Gastroesophageal sphincter (tissue), 4 donors: ENCODE results near the gene ST6GALNAC3. TPM values are rescaled to one million over a fixed set of nuclear protein-coding genes. Genes with fewer than 3 reads are reported as not detected.
"Not testable (repeated sequence)": the region's sequence is repeated elsewhere in the genome, so short reads cannot be mapped to it uniquely, and the experiment has no call there.

ENCODE experiments used
- ATAC-seq: fragments of 150-250 bp; one replicate; pipeline ENCODE4 v1.9.1; 2016; ENCODE audit warnings: mild to moderate bottlenecking, moderate library complexity
- H3K27ac ChIP-seq, 4 donors: fragments of 200-600 bp; sonication (generic) in 3 of 4; 1 replicate in 3 of 4; 2 replicates in 1 of 4; pipeline ENCODE4 v1.5.1; 2016 to 2019
- H3K27me3 ChIP-seq: fragments of 200-600 bp; sonication (generic); one replicate; pipeline ENCODE4 v1.5.1; 2019
- H3K36me3 ChIP-seq, 2 donors: fragments of 200-600 bp; sonication (generic); one replicate each; pipeline ENCODE4 v1.5.1; 2019; ENCODE audit warnings: control low read depth in 1 of 2
- H3K4me1 ChIP-seq, 3 donors: fragments of 200-600 bp; sonication (generic); 1 replicate in 2 of 3; 2 replicates in 1 of 3; pipeline ENCODE4 v1.5.1; 2016 to 2019; ENCODE audit warnings: control low read depth in 2 of 3
- H3K4me3 ChIP-seq, 2 donors: fragments of 200-600 bp; sonication (generic); one replicate each; pipeline ENCODE4 v1.5.1; 2019; ENCODE audit warnings: mild to moderate bottlenecking in 1 of 2, moderate library complexity in 1 of 2
- H3K9me3 ChIP-seq, 3 donors: fragments of 200-600 bp; sonication (generic); one replicate each; pipeline ENCODE4 v1.5.1; 2017 to 2019; ENCODE audit warnings: control low read depth in 2 of 3
- CTCF ChIP-seq, 4 experiments: fragments of 200-600 bp in 2 of 4; fragments of 450-650 bp in 2 of 4; sonication (generic) in 1 of 4; IDR thresholded peaks; one replicate each; pipeline ENCODE4 v1.5.1; 2017 to 2019; ENCODE audit warnings: antibody characterized with exemption in 4 of 4, mild to moderate bottlenecking in 2 of 4, moderate library complexity in 2 of 4
- EP300 ChIP-seq: sonication (generic); formaldehyde crosslinking; IDR thresholded peaks from one replicate; pipeline ENCODE4 v1.6.1; 2017; ENCODE audit warnings: antibody characterized with exemption, mild to moderate bottlenecking
- POLR2A ChIP-seq, 2 donors: fragments of 450-650 bp; IDR thresholded peaks; one replicate each; pipeline ENCODE4 v1.6.1; 2017; ENCODE audit warnings: antibody characterized with exemption in 2 of 2, mild to moderate bottlenecking in 2 of 2, moderate library complexity in 1 of 2
- POLR2AphosphoS5 ChIP-seq: sonication (generic); formaldehyde crosslinking; IDR thresholded peaks from one replicate; pipeline ENCODE4 v1.6.1; 2017; ENCODE audit warnings: antibody characterized with exemption
- WGBS, 2 donors: methylation state at CpG; one replicate each; pipeline ENCODE4 v1.1.5; 2018; ENCODE audit warnings: low coverage in 1 of 2; 5-methylcytosine and 5-hydroxymethylcytosine counted together
- total RNA-seq, 4 donors: library from RNA; depleted of rRNA; stranded (reverse); fragments of >200 nt; gene quantifications; one replicate each; pipeline ENCODE4 v1.1.0, GENCODE V29; 2016

ST6GALNAC3 gene
- total RNA-seq, 4 donors from 2014 or later: 2.8 to 10.6 (median 3.3) TPM

DNA sequence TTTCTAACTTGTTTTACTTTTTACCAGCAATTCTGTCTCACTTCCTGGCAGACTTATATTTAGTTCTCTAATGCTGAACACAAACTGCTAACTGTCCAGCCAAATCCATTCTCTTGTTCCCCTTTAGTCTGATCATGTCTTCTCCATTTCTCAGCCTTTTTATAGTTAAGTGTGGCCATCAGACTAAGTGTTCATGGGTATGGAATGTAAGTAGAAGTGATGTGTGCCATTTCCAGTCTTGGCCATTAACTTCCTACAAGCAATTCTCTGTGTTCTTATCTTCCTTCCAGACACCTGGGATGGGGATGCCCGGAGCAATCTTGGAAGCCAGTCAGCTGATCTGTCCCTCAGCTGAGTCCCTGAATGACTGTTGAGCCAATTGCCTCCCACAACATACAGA is 165.8 kb downstream of the ST6GALNAC3 start:
- Histone ChIP-seq H3K9me3 (peaks cover 0 to 24% (median 0%) of the 10 kb centered on the region in 3 donors), H3K36me3 (no peaks in the 10 kb centered on the region), H3K27me3 (no peaks in the 10 kb centered on the region), H3K4me1 (no peaks in the 10 kb centered on the region), H3K4me3 (no peak overlapping the region), H3K27ac (no peak overlapping the region)
- TF ChIP-seq CTCF (IDR thresholded peaks at IDR 0.05) (no peak), POLR2AphosphoS5 (no peak), POLR2A (IDR thresholded peaks at IDR 0.05) (no peak), EP300 (no peak)
- no peak for ATAC-seq
- WGBS, 2 donors: 14% methylated on average over 1 of the region's 1 CpG; no CpG with 5 or more reads in 1 of the 2 donors

- H3K4me1 ChIP-seq, H3K27me3 ChIP-seq, H3K36me3 ChIP-seq, H3K4me3 ChIP-seq, H3K27ac ChIP-seq, ATAC-seq: not testable (repeated sequence)
- 67% methylated on average over 1 of the region's 1 CpG; no CpG with 5 or more reads in 1 of the 2 donors for WGBS, 2 donors
- peaks cover 0 to 26% (median 0%) of the 10 kb centered on the region in 3 donors for H3K9me3 ChIP-seq
These were observed 168.0 kb downstream of the ST6GALNAC3 start for GRCh38 chr1:76242587-76242986.

DNA sequence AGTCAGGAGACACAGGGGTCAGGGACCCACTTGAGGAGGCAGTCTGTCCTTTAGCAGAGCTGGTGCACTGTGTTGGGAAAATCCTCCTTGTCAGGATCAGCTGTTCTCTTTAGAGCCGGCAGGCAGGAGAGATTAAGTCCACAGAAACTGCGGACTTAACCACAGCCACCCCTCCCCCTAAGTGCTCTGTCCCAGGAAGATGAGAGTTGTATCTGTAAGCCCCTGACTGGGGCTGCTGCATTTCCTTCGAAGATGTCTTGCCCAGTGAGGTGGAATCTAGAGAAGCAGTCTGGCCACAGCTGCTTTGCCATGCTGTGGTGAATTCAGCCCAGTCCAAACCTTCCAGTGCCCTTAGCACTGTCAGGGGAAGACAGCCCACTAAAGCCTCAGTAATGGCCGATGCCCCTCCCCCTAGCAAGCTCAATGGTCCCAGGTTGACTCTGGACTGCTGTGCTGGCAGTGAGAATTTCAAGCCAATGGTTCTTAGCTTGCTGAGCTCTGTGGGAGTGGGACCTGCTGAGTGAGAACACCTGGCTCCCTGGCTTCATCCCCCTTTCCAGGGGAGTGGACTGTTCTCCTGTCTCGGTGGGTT is 172.8 kb downstream of the ST6GALNAC3 start:
- no CpG with 5 or more reads among the region's 5 CpGs for WGBS, 2 donors
- Histone ChIP-seq H3K36me3 (no peaks in the 10 kb centered on the region), H3K9me3 (peaks cover 0 to 26% (median 0%) of the 10 kb centered on the region in 3 donors), H3K4me1 (peaks cover 0 to 21% (median 6%) of the 10 kb centered on the region in 3 donors), H3K27me3 (no peaks in the 10 kb centered on the region), H3K27ac (no peak overlapping the region), H3K4me3 (no peak overlapping the region)
- no peak for ATAC-seq
- TF ChIP-seq POLR2AphosphoS5 (no peak), POLR2A (IDR thresholded peaks at IDR 0.05) (no peak), CTCF (IDR thresholded peaks at IDR 0.05) (no peak), EP300 (no peak)

DNA sequence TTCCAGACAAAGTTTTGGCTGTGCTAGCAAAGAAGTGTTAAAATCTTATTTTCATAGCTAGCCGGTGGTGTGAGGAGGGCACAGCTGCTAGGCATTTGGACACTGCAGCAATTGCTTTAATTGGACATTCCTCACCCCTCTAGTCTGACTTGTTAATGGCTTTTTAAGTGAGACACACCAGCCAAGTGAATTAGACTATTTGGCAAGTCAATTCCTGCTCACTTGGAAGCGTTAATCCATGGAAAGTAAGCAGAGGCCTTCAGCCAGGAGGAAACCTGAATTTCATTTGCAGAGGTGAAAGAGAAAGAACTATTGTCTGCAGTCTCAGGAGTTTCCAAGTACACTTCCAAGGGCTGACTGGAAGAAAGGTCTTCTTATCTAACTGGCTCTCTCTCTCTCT is 175.7 kb downstream of the ST6GALNAC3 start:
- peaks cover 0 to 34% (median 8%) of the 10 kb centered on the region in 3 donors for H3K4me1 ChIP-seq
- ATAC-seq: no peak
- H3K27ac ChIP-seq: no peak overlapping the region
- H3K9me3 ChIP-seq: peaks cover 0 to 2% (median 0%) of the 10 kb centered on the region in 3 donors
- H3K4me3 ChIP-seq: no peak overlapping the region
- TF ChIP-seq POLR2A (IDR thresholded peaks at IDR 0.05): no peak
- TF ChIP-seq EP300: no peak
- TF ChIP-seq CTCF (IDR thresholded peaks at IDR 0.05): no peak
- no peak for TF ChIP-seq POLR2AphosphoS5
- 0 to 23% methylated on average over 2 of the region's 2 CpGs for WGBS, 2 donors
- H3K36me3 ChIP-seq: no peaks in the 10 kb centered on the region
- no peaks in the 10 kb centered on the region for H3K27me3 ChIP-seq

DNA sequence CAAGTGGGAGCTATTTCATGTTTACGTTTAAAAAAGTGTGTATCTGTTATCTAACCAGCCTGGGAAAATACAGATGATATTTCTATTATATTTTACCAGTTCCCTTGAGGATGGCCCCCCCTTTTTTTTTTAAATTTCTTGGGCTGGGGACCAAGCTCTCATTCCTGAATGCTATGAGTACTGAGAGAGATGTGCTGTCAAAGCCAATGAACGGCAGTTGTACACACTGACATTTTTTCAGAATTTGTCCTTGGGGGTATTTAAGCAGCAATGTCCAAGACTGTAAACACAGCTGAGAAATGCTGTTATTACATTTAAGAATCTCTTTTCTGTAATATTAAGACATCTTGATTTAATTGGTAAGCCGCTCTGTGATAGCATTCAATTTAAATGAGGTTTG is 177.9 kb downstream of the ST6GALNAC3 start:
- no peak for ATAC-seq
- no peak overlapping the region for H3K27ac ChIP-seq
- H3K4me1 ChIP-seq: peaks cover 0 to 34% (median 8%) of the 10 kb centered on the region in 3 donors
- no peaks in the 10 kb centered on the region for H3K9me3 ChIP-seq
- H3K4me3 ChIP-seq: no peak overlapping the region
- TF ChIP-seq CTCF (IDR thresholded peaks at IDR 0.05) (no peak), POLR2AphosphoS5 (no peak), EP300 (no peak), POLR2A (IDR thresholded peaks at IDR 0.05) (no peak)
- WGBS, 2 donors: 80 to 82% methylated on average over 3 of the region's 3 CpGs
- H3K27me3 ChIP-seq: no peaks in the 10 kb centered on the region
- H3K36me3 ChIP-seq: no peaks in the 10 kb centered on the region
